SK-N-SH (cell line): ENCODE measurements around the gene OLFML2A. TPM values are rescaled to one million over a fixed set of nuclear protein-coding genes. Genes with fewer than 3 reads are reported as not detected.
A peak's percentile ranks its signal among the peaks of the same experiment; 100 is the strongest.

Experiments used
- CTCF ChIA-PET: fragments of 300-600, 350-600 bp; formaldehyde crosslinking; extraction: SDS; loops from one replicate; lab custom pipeline; 2021; lab: Yijun Ruan, JAX
- POLR2A ChIA-PET: fragments of 350-600 bp; sonication (Branson Sonifier 250); formaldehyde crosslinking; extraction: SDS; loops from one replicate; lab custom pipeline; 2020; ENCODE audit warnings: antibody characterized with exemption, inconsistent platforms; lab: Yijun Ruan, JAX
- DNase-seq: peaks from one replicate; pipeline ENCODE4 v3.0.0; 2012
- H2AFZ ChIP-seq: fragments of 200-600 bp; sonication (generic); 2 replicates; pipeline ENCODE4 v1.8.1; 2016; ENCODE audit warnings: antibody characterized with exemption, mild to moderate bottlenecking, low read depth
- H3F3A ChIP-seq: fragments of 200-600 bp; sonication (generic); replicated peaks from 2 replicates; pipeline ENCODE3; 2016; ENCODE audit warnings: antibody characterized with exemption, mild to moderate bottlenecking; ENCODE audit not compliant: insufficient read depth
- H3K27ac ChIP-seq, 2 experiments: fragments of 200-500 bp in 1 of 2; fragments of 200-600 bp in 1 of 2; sonication (Bioruptor generic) in 1 of 2; sonication (generic), shearing (Covaris generic) in 1 of 2; 2 replicates each; pipeline versions ENCODE4 v1.5.1 to v1.6.1; 2014 to 2016; ENCODE audit warnings: low read depth in 2 of 2, inconsistent platforms in 1 of 2, low read length in 1 of 2, mild to moderate bottlenecking in 1 of 2, mixed read lengths in 1 of 2
- H3K27me3 ChIP-seq: fragments of 200-600 bp; sonication (generic), shearing (Covaris generic); 2 replicates; pipeline ENCODE4 v1.6.1; 2016; ENCODE audit warnings: mixed run types; ENCODE audit not compliant: insufficient read depth
- H3K36me3 ChIP-seq, 2 experiments: fragments of 200-500 bp in 1 of 2; fragments of 200-600 bp in 1 of 2; sonication (Bioruptor generic) in 1 of 2; sonication (generic) in 1 of 2; replicated peaks in 1 of 2; 2 replicates each; pipeline versions ENCODE3 to v1.5.1; 2014 to 2016; ENCODE audit warnings: low read length in 1 of 2, mild to moderate bottlenecking in 1 of 2; ENCODE audit not compliant: insufficient read depth in 2 of 2, control insufficient read depth in 1 of 2
- H3K4me1 ChIP-seq, 2 experiments: fragments of 200-500 bp in 1 of 2; fragments of 200-600 bp in 1 of 2; sonication (Bioruptor generic) in 1 of 2; sonication (generic), shearing (Covaris generic) in 1 of 2; 2 replicates each; pipeline versions ENCODE4 v1.5.1 to v1.6.1; 2014 to 2016; ENCODE audit warnings: low read depth in 1 of 2, low read length in 1 of 2, mixed run types in 1 of 2; ENCODE audit not compliant: insufficient read depth in 2 of 2, control insufficient read depth in 1 of 2
- H3K4me2 ChIP-seq: fragments of 200-600 bp; sonication (generic), shearing (Covaris generic); 2 replicates; pipeline ENCODE4 v1.6.1; 2017; ENCODE audit warnings: mixed run types
- H3K4me3 ChIP-seq, 2 experiments: fragments of 200-500 bp in 1 of 2; fragments of 200-600 bp in 1 of 2; sonication (Bioruptor generic) in 1 of 2; sonication (generic), shearing (Covaris generic) in 1 of 2; 2 replicates each; pipeline versions ENCODE4 v1.5.1 to v1.8.1; 2014 to 2016; ENCODE audit warnings: low read depth in 2 of 2, inconsistent platforms in 1 of 2, low read length in 1 of 2, mild to moderate bottlenecking in 1 of 2, mixed read lengths in 1 of 2, moderate library complexity in 1 of 2
- H3K79me2 ChIP-seq: fragments of 200-600 bp; sonication (generic); 2 replicates; pipeline ENCODE4 v1.8.1; 2017; ENCODE audit warnings: mild to moderate bottlenecking; ENCODE audit not compliant: insufficient read depth
- H3K9ac ChIP-seq: fragments of 200-600 bp; sonication (generic); 2 replicates; pipeline ENCODE4 v1.6.1; 2017; ENCODE audit warnings: mixed run types
- H3K9me2 ChIP-seq: fragments of 200-600 bp; sonication (generic); 2 replicates; pipeline ENCODE4 v1.6.1; 2017; ENCODE audit warnings: mixed run types
- H3K9me3 ChIP-seq: fragments of 200-600 bp; sonication (generic); 2 replicates; pipeline ENCODE4 v1.6.1; 2017; ENCODE audit warnings: mixed run types, mild to moderate bottlenecking, moderate library complexity
- H4K20me1 ChIP-seq: fragments of 200-600 bp; sonication (generic); 2 replicates; pipeline ENCODE4 v1.6.1; 2017; ENCODE audit warnings: mild to moderate bottlenecking, mixed run types; ENCODE audit not compliant: insufficient read depth
- GABPA ChIP-seq: IDR thresholded peaks from 2 replicates; pipeline ENCODE4 v1.4.0; 2012; ENCODE audit warnings: low read depth, mild to moderate bottlenecking
- MXI1 ChIP-seq: IDR thresholded peaks from 2 replicates; pipeline ENCODE4 v1.6.1; 2012; ENCODE audit warnings: mild to moderate bottlenecking, low read depth, low read length, improper control_type of control experiment
- NFIC ChIP-seq: IDR thresholded peaks from 2 replicates; pipeline ENCODE4 v1.4.0; 2012; ENCODE audit warnings: borderline replicate concordance
- NRF1 ChIP-seq: IDR thresholded peaks from 2 replicates; pipeline ENCODE4 v1.6.1; 2012; ENCODE audit warnings: low read depth, mild to moderate bottlenecking, low read length
- RAD21 ChIP-seq: IDR thresholded peaks from 2 replicates; pipeline ENCODE4 v1.6.1; 2012; ENCODE audit warnings: mild to moderate bottlenecking, low read length
- RCOR1 ChIP-seq: fragments of 150-350 bp; IDR thresholded peaks from 2 replicates; pipeline ENCODE4 v1.6.1; 2017; ENCODE audit warnings: antibody characterized with exemption, low read length
- RFX5 ChIP-seq: IDR thresholded peaks from 2 replicates; pipeline ENCODE4 v1.6.1; 2012; ENCODE audit warnings: mild to moderate bottlenecking, improper control_type of control experiment, low read length
- SMC3 ChIP-seq: IDR thresholded peaks from 2 replicates; pipeline ENCODE4 v1.6.1; 2012; ENCODE audit warnings: low read depth, low read length, improper control_type of control experiment
- YY1 ChIP-seq: IDR thresholded peaks from 2 replicates; pipeline ENCODE4 v1.4.0; 2012; ENCODE audit warnings: low read depth, mild to moderate bottlenecking
- WGBS: methylation state at CpG from one replicate; pipeline ENCODE4 v1.1.6; 2017; ENCODE audit warnings: low lambda C conversion rate; 5-methylcytosine and 5-hydroxymethylcytosine counted together
- polyA plus RNA-seq, 3 experiments: library from polyadenylated mRNA; depleted of rRNA; stranded (reverse); fragments of >200 nt; gene quantifications; 2 replicates each; pipeline ENCODE4 v1.2.3, GENCODE V29; 2012
- TF ChIP-seq, protein P1 (sequence below): fragments of 200-600 bp; sonication (generic); IDR thresholded peaks from 2 replicates; pipeline ENCODE4 v1.6.1; 2017; ENCODE audit warnings: antibody characterized with exemption, mild to moderate bottlenecking, moderate library complexity
- TF ChIP-seq, protein P2 (sequence below): IDR thresholded peaks from 2 replicates; pipeline ENCODE4; 2012

The OLFML2A gene
- polyA plus RNA-seq, 1 of the 3 experiments (the other 2 are of a cell fraction) = 7.7 TPM

DNA sequence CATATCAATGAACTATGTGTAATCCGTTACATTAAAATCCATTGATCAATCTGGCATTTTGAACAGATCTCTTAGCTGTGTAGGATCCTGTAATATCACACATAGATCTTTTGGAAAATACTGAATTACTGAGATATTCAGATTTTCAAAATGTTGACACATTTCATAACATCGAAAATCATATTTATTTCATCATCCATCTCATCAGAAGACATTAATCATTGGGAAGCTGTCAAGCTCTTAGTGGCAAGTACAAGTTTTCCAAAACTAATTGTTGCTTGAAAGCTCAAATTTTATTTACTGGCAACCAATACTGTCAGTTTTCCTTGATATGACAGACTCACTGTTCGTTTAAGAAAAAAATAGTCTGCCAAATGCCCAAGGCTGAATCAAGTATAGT is 14.3 kb upstream of the OLFML2A start:
- WGBS = 92% methylated on average over 3 of the region's 3 CpGs
- Histone ChIP-seq H3K4me2 (no peak overlapping the region), H3K27ac (no peak overlapping the region), H3K4me3 (no peak overlapping the region), H4K20me1 (peaks cover 7% of the 10 kb centered on the region; the same call in 1 of the 2 replicates), H3K4me1 (peaks cover 4 to 26% of the 10 kb centered on the region in 2 experiments), H3K36me3 (no peaks in the 10 kb centered on the region), H3K9ac (no peak overlapping the region), H3K9me2 (no peaks in the 10 kb centered on the region), H3F3A (no peaks in the 10 kb centered on the region), H2AFZ (no peak overlapping the region), H3K9me3 (no peaks in the 10 kb centered on the region), H3K27me3 (no peaks in the 10 kb centered on the region), H3K79me2 (peaks cover 68% of the 10 kb centered on the region)
- no peak for DNase-seq
- ChIA-PET CTCF (interaction anchor here (1.0 to 9.6 kb wide), 7 partner anchors 10 to 226 kb away, joined by 3 to 78 read pairs (median 10); partner anchors contain the start of genes NR6A1, OLFML2A and WDR38), POLR2A (no interaction called here)
- TF ChIP-seq RFX5 = no peak
- TF ChIP-seq YY1 = no peak
- no peak for TF ChIP-seq NRF1
- TF ChIP-seq RAD21 = no peak
- no peak for TF ChIP-seq MXI1
- TF ChIP-seq GABPA = no peak
- TF ChIP-seq, protein P1, sequence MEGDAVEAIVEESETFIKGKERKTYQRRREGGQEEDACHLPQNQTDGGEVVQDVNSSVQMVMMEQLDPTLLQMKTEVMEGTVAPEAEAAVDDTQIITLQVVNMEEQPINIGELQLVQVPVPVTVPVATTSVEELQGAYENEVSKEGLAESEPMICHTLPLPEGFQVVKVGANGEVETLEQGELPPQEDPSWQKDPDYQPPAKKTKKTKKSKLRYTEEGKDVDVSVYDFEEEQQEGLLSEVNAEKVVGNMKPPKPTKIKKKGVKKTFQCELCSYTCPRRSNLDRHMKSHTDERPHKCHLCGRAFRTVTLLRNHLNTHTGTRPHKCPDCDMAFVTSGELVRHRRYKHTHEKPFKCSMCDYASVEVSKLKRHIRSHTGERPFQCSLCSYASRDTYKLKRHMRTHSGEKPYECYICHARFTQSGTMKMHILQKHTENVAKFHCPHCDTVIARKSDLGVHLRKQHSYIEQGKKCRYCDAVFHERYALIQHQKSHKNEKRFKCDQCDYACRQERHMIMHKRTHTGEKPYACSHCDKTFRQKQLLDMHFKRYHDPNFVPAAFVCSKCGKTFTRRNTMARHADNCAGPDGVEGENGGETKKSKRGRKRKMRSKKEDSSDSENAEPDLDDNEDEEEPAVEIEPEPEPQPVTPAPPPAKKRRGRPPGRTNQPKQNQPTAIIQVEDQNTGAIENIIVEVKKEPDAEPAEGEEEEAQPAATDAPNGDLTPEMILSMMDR = no peak
- TF ChIP-seq RCOR1 = no peak
- TF ChIP-seq NFIC = no peak

DNA sequence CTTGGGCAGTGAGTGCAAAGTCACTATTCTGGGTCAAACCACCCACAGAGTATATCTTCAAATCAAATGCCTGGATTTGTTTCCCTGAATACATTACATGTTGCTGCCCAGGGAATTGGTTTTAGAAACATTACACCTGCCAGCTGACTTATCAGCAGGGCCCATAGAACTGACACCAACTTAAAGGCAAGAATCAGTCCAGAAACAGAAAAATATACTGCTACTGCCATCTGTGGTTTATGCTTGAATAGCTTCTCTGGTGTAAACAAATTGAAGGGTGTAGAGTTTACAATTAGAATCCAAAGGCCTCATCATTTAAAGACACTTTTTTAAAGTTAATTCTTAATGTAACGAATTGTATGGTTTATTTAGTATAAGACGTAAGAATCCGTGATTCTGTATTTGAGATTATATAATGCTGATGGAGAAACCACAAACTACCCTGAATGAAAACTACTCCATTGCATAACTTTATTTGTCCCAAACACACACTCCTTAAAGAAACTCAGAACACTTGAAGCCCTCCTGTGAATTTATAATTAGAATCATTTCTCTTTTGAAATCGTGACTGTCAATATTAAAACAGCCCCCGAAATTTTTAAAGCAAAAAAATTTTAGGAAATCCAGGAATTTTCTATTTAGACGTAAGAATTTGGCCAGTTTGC is 12.0 kb upstream of the OLFML2A start:
- Histone ChIP-seq H3K9me2 (no peaks in the 10 kb centered on the region), H3K79me2 (peaks cover 74% of the 10 kb centered on the region), H3K9me3 (no peaks in the 10 kb centered on the region), H3K4me2 (no peak overlapping the region), H3K27ac (no peak overlapping the region), H4K20me1 (peaks cover 24% of the 10 kb centered on the region; the same call in 1 of the 2 replicates), H3F3A (peaks cover 15% of the 10 kb centered on the region), H3K27me3 (no peaks in the 10 kb centered on the region), H3K4me3 (no peak overlapping the region), H3K4me1 (peaks cover 8 to 16% of the 10 kb centered on the region in 2 experiments; a peak in 3 of 4 replicates), H3K36me3 (no peaks in the 10 kb centered on the region), H3K9ac (no peak overlapping the region), H2AFZ (no peak overlapping the region)
- TF ChIP-seq SMC3 (peak; percentile 36), RAD21 (peak; percentile 65)
- TF ChIP-seq, protein P2, sequence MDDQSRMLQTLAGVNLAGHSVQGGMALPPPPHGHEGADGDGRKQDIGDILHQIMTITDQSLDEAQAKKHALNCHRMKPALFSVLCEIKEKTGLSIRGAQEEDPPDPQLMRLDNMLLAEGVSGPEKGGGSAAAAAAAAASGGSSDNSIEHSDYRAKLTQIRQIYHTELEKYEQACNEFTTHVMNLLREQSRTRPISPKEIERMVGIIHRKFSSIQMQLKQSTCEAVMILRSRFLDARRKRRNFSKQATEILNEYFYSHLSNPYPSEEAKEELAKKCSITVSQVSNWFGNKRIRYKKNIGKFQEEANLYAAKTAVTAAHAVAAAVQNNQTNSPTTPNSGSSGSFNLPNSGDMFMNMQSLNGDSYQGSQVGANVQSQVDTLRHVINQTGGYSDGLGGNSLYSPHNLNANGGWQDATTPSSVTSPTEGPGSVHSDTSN = no peak
- TF ChIP-seq, protein P1 = peak; percentile 56
- POLR2A ChIA-PET = no interaction called here
- 76% methylated on average over 6 of the region's 6 CpGs for WGBS
- DNase-seq = no peak
- CTCF ChIA-PET = interaction anchor here (0.6 to 9.6 kb wide), 28 partner anchors 9 to 372 kb away, joined by 3 to 78 read pairs (median 6); partner anchors contain the start of genes NR6A1, OLFML2A and WDR38
